NCI-H2227 treated with DMSO at 0.1 percent for 48 hours (cell line): ENCODE results near the gene GPBP1.
A peak's percentile ranks its signal among the peaks of the same experiment; 100 is the strongest.
"Not testable (repeated sequence)": the region's sequence is repeated elsewhere in the genome, so short reads cannot be mapped to it uniquely, and the experiment has no call there.

ENCODE experiments used
- DNase-seq: peaks from one replicate; lab custom pipeline; 2025; lab: John Stamatoyannopoulos, UW

GPBP1 gene, protein sequence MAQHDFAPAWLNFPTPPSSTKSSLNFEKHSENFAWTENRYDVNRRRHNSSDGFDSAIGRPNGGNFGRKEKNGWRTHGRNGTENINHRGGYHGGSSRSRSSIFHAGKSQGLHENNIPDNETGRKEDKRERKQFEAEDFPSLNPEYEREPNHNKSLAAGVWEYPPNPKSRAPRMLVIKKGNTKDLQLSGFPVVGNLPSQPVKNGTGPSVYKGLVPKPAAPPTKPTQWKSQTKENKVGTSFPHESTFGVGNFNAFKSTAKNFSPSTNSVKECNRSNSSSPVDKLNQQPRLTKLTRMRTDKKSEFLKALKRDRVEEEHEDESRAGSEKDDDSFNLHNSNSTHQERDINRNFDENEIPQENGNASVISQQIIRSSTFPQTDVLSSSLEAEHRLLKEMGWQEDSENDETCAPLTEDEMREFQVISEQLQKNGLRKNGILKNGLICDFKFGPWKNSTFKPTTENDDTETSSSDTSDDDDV

DNA sequence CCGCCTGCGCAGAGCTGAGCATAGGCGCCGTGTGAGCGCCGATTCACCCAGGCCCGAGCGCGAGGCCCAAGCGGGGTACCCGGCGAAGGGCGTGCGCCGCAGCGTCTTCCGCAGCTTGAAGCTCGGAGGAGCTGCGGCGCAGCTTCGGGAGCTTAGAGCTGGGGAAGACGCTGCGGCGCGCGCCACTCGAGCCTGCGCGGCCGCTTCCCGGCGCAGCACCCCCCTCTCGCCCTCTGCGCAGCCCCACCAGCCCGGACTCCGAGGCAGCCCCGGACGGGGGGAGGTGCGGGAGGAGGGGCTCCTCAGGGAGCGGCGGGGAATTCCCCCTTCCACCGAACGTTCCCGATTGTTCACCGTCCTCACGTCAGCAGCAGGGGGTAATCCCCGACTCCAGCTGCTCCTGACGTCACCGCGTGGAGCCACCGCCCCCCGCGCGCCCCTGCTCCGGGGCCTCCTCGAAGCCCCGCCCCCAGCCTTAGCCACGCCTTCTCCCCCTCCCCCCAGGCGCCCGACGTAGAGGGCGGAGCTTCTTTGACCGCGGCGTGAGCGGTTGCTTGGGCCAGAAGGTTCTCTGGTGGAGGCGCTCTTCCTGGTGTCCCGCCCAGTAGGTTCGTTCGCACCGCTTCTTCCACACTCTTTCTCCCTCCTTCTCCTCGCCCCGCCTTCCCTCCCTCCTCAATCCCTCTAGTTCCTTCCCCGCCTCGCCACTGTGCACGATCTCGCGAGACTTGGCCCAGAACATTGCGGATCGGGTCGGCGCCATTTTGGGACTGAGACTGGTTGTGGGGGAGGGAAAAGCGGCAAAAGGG lies at the start of gene GPBP1:
Gene GPBP1, plus strand, starts transcription at position 741 of the 809 bp plus-strand sequence. CDS start 40,072 bp downstream, outside the sequence.
- peak; percentile 93 for DNase-seq

DNA sequence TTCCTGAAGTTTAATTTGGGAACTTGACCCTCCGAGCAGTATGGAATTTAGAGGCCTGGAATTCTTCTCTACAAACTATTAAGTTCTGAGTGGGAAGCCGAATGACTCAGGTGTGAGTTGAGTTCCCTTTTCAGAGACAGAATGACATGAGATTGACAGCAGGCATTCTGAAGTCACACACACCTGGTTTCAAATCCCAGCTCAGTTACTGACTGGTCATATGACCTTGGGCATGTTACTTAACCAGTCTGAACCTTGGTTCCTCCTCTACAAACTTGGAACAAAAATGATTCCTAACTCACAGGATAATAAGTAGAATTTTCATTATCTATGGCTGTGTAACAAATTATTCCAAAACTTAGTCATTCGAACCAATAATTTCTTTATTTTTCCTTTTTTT lies 45.5 kb upstream of the GPBP1 start:
- DNase-seq, result no peak

DNA sequence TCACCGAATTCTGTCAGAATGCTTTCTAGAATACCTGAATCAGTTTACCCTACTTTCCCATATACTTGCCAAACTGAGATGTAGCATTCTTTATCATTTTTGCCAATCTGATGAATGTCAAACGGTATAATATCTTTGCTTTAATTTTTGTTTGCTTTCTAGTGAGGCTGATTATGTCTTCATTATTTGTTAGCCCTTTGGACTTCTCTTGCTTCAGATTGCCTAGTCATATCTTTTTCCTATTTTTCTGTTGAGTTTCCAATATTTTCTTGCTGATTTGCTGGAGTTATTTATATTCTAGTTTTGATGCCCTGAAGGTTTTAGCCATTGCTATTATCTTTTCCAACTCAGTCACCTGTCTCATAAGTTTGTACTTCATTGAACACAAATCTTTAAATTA lies 40.3 kb upstream of the GPBP1 start:
- no peak for DNase-seq

DNA sequence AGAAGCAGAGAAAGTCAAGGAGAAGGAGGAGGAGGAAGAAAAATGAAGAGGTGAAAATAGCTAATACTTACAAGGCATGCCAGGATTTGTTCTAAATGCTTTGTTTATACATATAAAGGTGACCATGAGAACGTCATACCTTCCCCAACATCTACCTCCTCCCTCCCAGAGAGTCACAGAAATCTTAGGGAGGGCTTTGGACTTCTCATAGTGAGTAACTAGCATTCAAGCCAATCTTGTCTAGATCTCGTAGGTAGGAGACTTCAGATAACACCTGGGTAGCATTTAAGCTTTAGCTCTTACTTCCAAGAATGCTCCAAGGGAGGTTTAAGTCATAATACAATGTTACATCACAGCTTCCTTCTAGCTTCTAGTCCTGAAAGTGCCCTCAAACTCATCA lies 36.5 kb upstream of the GPBP1 start:
- DNase-seq, result no peak

DNA sequence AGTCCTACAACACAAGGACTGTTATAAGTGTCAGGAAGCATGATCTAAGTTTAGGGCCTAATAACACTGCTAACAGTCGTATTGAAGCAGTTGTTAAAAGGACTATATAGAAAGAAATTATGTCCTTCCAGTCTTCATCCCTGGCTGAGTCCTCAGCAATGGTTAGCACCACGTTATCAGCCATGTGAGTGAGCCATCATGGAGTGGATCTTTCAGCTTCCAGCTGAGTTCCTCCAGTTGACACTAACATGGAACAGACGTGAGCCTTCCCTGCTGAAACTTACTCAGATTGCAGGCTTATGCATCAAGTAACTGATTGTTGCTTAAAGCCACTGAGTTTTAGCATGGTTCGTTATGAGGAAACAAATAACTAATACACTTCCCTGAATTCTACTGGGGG lies 21.5 kb upstream of the GPBP1 start:
- DNase-seq, result no peak

DNA sequence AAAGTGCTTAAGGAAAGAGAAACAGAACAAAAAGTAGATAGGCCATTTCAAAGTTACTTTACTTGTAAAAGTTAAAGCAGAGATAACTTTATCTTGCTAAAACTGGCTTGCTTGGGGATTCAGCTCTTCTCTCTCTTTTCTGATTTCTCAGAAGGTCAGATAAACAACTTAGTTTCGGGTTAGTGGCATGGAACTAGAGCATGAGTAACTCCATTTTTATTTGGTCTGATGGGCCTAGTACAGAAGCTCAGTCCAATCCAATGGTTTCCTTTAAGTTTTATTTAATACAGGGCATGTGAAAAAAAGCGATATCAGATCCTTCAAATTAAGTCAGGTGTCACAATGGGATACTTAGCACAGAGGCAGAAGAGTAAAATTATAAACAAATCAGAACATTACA lies 18.8 kb upstream of the GPBP1 start:
- no peak for DNase-seq

DNA sequence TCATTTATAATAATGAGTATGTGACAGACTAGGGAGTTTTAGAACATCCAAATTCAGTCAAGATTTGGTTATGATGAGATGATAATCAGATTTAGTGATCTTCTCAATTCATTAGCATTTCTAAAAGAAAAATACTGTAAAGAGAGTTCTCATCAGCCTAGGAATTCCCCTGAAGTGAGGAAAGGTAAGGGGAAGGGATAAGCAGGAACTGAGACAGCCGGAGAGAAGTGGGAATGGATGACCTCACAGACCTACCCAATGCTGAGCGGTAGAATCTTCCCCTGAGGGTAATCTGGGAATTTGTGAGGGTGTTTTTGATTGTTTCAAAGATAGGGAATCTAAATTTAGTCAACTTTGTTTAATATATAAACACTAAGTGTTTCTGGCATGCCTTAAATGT lies 16.7 kb upstream of the GPBP1 start:
- no peak for DNase-seq

DNA sequence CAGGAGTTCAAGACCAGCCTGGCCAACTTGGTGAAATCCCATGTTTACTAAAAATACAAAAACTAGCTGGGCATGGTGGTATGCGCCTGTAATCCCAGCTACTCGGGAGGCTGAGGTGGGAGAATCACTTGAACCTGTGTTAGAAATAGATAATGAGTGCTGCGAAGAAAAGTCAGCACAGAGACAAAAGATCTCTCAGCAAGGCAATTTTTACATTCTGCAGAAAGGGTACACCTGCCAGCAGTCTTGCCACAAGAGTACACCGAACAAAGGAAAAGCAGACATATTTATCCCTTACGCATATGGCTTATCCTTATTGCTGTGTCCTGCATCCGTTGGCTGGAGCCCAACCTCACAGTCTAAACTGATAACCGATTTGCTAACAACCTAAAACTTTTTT lies 16.2 kb upstream of the GPBP1 start:
- DNase-seq, result no peak

DNA sequence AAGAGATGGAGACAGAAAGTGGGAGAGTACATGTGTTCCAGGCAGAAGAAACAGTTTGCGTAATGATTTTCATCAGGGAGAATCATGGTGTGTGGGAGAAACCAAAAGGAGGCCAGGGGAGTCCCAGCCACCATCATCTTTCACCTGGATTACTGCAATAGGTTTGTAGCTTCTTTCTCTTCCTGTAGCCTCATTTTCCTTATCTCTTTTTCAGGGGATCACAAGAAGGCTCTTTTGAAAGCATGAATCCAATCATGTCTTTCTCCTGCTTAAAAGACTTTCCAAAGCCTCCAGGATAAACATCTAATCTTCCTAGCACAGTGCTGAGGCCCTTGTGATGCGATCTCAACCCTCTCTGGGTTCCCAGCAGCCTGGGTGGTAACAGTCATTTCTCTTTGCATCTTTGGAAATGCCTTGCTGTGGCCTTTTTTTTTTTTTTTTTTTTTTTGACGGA lies 10.3 kb upstream of the GPBP1 start:
- no peak for DNase-seq

DNA sequence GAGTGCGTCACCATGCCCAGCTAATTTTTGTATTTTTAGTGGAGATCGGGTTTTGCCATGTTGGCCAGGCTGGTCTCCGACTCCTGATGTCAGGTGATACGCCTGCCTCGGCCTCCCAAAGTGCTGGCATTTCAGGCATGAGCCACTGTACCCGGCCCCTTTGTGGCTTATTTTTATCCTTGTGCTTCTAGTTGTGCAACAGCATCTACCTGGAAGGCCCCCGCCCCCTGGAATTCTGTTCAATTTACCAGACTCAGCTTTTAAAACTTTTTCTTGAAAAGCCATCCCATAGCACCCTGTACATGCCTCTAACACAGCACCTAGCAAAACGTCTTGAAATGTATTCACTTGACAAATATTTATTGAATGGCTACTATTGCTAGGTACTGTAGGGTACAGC lies 9.7 kb upstream of the GPBP1 start:
- DNase-seq, result no peak

DNA sequence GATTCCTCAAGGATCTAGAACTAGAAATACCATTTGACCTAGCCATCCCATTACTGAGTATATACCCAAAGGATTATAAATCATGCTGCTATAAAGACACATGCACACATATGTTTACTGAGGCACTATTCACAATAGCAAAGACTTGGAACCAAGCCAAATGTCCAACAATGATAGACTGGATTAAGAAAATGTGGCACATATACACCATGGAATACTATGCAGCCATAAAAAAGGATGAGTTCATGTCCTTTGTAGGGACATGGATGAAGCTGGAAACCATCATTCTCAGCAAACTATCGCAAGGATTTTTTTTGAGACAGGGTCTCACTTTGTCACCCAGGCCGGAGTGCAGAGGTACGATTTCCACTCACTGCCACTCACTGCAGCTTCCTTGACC lies 8.7 kb upstream of the GPBP1 start:
- DNase-seq, result not testable (repeated sequence)

DNA sequence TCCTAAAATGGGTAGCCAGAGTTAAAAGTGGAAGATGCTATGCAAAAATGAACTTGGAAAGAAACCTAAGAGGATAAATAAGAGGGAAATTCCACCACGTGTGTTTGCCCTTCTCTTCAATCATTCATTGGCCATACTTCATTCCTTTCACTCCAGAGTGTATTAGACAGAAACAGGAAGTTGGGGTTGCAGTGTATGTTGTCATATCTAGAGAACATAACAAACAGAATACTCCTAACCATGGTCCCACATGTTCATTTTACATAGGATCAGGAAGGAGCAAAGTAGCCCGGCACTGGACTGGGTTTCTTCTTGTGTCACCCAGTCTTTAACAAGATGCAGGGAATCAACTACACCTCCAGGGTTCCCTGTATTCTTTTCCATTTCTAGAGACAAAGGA lies 7.6 kb upstream of the GPBP1 start:
- no peak for DNase-seq

DNA sequence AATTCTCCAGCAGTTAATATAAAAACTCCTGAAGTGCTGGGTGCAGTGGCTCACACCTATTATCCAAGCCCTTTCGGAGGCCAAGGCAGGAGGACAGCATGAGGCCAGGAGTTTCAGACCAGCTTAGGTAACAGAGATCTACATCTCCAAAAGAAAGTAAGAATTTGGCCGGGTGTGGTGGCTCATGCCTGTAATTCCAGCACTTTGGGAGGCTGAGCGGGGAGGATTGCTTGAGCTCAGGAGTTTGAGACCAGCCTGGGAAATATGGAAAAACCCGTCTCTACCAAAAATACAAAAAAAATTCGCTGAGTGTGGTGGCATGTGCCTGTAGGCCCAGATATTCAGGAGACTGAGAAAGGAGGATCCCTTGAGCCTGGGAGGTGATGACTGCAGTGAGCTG lies 6.7 kb upstream of the GPBP1 start:
- no peak for DNase-seq

DNA sequence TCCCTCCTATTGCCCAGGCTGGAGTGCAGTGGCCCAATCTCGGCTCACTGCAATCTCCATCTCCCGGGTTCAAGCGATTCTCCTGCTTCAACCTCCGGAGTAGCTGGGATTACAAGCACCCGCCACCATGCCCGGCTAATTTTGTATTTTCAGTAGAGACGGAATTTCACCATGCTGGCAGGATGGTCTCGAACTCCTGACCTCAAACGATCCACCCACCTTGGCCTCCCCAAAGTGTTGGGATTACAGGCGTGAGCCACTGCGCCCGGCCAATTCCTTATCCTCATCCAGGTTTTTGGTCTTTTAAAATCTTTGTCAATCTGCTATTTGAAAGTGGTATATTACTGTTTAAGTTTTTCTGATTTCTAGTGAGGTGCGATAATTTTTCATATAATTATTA lies 3.7 kb upstream of the GPBP1 start:
- not testable (repeated sequence) for DNase-seq

DNA sequence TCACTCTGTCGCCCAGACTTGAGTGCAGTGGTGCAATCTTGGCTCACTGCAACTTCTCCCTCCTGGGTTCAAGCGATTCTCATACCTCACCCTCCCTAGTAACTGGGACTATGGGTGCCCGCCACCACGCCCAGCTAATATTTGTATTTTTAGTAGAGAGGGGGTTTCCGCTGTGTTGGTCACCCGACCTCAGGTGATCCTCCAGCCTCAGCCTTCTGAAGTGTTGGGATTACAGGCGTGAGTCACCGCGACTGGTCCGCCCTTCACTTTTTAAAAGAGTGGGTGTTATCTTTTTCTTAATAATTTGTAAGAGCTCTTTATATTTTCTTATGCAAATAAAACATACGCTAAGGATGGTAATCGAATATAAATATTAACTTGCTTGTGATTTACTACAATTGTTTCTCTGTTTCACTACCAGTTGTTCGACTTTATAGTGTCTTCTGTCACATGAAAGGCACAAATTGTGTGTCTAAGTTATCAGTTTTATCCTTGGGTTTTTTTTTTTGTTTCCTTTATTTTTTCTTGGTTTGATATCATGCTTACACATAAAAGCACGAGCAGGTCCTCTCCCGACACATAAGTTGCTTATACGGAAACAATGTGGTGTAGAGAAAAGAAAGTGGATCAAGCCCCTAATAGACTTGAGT lies 1.9 kb upstream of the GPBP1 start:
- DNase-seq, result no peak

DNA sequence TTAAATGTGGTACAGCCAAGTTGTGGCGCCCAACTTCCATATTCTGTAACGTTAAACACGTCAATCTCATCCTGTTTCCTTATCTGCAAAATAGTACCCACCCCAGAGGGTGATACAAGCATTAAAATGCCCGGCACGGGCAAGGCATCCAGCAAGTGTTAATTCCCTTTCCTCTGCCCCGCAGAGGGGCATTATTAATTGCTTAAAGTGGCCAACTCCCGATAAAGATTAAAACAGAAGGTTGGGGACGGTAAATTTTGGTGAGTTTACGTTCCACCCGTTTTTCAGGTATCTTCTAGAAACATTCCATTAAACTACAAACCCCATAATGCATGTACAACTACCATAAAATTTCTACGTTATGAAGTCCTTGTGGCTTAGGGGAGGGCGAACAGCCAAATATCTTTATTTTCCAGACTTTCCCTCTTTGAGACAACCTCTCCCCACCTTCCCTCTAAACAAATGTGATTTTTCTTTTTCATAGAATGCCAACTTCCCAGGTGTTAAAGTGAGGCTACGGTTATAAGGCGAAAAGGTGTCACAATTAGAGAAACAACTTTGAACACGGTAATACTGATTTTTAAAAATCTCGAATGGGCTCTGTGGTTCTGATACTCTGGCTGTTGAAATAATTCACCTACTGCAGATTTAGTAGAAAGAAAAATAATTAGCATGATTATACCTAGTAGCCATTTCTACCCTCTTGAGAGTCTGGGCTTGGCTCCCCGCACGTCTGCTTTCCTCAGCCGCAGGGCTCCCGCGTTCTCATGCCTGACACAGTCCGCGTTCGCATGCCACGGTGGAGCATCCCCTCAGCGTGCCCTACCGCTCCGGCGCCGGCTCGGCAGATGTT lies 1.2 kb upstream of the GPBP1 start:
- DNase-seq, result no peak

DNA sequence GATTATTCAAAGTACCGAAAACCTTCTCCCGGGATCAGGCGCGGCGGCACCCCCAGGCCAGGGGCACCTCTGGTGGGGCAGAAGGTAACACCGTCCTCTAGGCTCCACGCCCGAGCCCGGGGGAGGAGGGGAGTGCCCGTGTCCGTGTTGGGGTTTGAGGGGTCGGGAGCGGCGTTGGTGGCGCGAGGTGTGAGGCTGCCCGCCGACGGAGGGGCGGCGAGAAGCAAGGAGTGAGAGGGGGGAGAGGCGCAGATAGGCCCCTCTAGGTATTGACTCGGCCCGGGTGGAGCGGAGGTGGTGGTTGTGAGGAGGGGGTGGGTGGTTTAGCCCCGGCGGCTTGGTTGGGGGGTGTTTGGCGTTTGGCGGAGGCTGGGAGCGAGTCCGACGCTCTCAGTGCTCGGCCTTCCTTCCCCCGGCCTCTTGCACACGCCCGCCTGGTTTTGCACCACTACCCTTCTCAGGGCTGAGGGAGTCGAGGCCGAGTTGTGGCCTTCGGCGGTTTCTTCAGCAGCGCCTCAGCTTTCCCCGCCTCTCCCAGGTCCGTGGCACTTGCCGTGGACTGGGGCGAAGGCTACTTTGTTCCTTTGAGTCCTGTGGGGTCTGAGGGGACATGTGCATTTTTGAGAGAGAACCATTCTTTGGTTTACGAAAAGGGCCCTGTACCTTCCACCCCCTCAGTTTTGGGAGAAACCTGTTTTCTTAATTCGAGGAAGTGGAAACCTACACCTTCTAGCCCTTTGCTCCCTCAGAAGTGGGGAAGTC lies 450 bp downstream of the GPBP1 start:
- no peak for DNase-seq

DNA sequence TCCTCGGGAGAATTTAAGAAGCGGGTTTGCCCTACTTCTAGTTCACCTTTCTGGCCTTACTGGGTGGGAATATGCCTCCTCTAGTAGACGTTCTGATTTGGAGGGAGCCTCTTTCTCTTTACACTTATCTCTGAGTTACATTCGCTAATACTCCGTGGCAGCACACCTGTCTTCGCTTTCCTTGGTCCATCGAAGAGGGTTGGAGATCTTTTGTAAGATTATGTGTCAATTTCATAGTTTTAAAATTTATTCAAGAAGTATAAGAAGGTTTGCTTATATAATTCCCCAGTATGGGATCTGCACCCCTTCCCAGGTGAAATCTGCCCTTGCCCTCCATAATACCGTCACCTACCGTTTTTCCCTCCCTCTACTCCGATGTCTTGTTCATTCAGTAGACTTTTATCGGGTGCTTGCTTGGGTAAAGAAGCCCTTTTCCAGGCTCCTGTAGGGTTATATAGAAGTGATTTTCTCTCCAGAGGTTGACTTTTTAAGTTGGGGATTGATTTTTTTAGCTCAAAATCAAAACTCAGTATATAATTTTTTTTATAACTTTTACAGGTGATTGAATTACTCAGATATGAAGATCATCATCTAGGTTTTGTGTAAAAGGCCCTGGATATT lies 1.1 kb downstream of the GPBP1 start:
- DNase-seq, result no peak

DNA sequence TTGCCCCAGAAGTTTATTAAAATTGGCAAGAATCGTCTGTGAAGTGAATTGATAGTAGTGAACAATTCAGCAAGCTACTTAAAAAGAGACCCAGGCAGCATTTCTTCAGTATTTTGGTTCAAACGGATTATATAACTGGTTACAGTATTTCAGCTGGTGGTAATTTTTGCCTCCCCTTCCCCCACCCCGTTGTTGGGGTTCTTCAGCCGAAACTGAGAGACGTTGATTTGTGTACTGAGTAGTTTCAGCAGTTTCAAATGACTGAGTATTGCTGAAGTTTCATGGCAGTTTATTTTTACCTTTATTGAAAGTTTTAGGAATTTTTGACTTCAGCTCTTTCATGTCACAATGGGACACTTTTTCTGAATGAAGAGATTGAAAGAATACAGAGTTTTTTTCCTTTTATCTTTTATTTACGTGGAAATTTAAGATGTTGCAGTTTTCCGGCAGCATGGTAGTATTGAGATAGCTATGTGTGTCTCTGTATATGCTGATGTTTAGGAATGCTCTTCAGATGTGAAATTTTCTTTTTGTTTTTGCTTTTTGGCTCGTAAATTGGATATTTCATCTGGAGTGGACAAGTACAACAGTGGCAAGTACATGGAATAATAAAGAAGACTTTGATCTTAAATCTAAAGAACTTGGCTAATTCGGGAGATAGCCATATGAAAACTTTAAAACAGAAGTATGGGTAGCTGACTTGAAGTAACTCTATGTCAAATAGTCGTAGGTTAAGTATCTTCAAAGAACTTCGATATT lies 1.9 kb downstream of the GPBP1 start:
- no peak for DNase-seq
